Measurements from ENCODE around the gene ARID1B.

Gene ARID1B

DNA sequence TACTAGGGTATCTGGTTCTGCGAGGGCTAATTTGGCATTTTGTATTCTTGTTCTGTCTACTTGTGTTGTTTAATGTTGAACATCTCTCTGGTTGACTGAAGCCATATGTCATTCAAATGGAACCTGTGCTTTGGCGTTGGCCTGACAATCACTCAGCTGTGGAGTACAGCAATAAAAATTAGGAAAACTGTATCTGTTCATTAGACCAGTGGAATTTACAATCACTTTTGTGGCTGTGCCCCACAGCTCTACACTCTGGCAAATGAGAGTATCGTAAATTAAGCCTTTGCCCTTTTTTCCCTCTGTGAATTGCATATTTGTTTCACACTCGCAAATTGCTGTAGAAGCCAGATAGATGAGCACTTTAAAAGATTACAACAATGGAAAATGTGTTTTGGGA lies 102.0 kb downstream of the ARID1B start:
- H3K4me3 ChIP-seq (replicated peaks; ENCODE audit: low read depth, low read length), result no peak overlapping the region
- no peak for DNase-seq (ENCODE audit: extremely low read depth, low read depth)

DNA sequence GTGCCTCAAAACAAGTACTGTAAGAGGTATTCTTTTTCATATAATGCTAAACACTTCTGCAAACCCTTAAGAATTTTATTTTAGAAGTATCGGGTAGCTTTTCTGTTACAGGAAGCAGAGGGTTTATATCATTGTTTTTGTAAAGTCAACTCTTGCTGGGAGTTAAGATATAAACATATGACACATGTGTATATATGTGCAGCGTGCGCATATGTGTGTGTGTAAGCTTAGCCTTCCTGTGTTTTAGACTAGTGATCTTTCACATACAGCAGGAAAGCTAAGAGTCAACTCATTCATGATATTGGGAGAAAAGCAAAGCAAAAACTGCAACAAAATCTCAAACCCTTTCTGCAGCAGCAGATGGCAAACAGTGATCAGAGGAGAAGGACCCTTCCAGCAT lies 102.4 kb downstream of the ARID1B start:
- no peak overlapping the region for H3K4me3 ChIP-seq (replicated peaks; ENCODE audit: low read depth, low read length)
- TF ChIP-seq, protein P1, sequence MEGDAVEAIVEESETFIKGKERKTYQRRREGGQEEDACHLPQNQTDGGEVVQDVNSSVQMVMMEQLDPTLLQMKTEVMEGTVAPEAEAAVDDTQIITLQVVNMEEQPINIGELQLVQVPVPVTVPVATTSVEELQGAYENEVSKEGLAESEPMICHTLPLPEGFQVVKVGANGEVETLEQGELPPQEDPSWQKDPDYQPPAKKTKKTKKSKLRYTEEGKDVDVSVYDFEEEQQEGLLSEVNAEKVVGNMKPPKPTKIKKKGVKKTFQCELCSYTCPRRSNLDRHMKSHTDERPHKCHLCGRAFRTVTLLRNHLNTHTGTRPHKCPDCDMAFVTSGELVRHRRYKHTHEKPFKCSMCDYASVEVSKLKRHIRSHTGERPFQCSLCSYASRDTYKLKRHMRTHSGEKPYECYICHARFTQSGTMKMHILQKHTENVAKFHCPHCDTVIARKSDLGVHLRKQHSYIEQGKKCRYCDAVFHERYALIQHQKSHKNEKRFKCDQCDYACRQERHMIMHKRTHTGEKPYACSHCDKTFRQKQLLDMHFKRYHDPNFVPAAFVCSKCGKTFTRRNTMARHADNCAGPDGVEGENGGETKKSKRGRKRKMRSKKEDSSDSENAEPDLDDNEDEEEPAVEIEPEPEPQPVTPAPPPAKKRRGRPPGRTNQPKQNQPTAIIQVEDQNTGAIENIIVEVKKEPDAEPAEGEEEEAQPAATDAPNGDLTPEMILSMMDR (IDR thresholded peaks at IDR 0.05; ENCODE audit: low read depth, low read length, missing control alignments), result no peak
- DNase-seq (ENCODE audit: extremely low read depth, low read depth), result no peak

More for the DNA sequence above, 102.0 kb downstream of the ARID1B start:
- TF ChIP-seq, protein P1 (IDR thresholded peaks at IDR 0.05; ENCODE audit: low read depth, low read length, missing control alignments), result no peak

DNA sequence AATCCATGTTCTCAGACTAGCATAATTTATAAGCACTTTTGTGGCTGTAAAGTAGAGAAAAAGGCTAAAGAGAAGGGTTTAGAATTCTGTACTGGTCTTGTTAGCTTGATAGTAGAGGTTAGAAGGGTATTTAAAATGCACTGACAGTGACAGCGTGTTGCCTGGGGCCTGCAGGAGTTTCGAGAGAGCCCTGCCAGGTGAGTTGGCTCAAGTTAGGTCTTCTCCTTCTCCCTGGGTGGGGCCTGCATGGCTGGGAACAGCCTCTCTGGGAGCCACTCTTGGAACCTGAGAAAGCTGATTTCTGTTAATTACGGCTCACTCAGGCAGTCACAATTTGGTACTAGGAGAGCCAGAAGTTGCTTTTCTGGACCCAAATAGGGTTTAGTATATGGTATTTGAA lies 103.7 kb downstream of the ARID1B start:
- H3K4me3 ChIP-seq (replicated peaks; ENCODE audit: low read depth, low read length), result no peak overlapping the region
- TF ChIP-seq, protein P1 (IDR thresholded peaks at IDR 0.05; ENCODE audit: low read depth, low read length, missing control alignments), result no peak
- DNase-seq (ENCODE audit: extremely low read depth, low read depth), result no peak

DNA sequence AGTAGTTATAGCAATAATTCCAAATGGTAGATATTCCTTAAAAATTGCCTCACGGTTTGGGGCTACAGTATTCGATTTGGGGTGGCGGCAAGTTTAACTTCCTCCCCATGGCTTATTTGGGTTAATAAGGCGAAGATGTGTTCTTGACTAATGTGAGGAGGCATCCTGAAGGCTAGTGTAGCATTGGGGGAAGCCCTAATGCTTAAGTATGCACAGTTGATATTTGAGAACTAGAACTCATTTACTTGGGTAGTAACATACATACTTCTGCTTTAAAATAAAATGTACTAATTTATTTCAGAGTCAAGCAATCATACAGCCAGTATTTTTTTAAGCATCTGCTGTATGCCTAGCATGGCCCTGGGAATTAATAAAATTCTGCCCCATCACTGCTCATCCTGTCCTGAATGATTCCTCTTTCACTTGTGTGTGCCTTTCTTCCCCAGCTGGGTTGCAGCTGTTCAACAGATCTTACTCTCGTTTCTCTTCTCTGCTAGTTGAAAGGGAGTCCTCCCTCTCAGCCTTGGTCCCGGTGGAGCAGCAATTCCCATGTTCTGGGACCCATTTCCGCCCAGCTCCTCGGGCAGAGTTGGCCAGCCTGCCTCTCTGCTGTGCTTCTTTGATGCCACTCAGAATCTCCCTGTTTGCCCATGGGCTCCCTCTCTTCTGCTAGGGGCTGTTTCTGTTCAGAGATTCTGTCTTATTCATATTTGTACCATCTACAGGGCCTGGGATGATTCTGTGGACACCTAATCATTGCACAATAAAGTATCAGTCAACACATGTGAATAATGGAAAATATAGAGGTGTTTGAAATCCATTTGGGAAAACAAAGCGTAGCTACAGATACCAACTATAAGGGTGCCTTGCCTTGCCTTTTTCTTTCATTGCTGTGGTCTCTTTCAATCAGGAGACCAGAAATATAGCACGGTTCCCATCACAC lies 104.8 kb downstream of the ARID1B start:
- TF ChIP-seq, protein P1 (IDR thresholded peaks at IDR 0.05; ENCODE audit: low read depth, low read length, missing control alignments), result no peak
- DNase-seq (ENCODE audit: extremely low read depth, low read depth), result peak; percentile 22
- no peak overlapping the region for H3K4me3 ChIP-seq (replicated peaks; ENCODE audit: low read depth, low read length)

DNA sequence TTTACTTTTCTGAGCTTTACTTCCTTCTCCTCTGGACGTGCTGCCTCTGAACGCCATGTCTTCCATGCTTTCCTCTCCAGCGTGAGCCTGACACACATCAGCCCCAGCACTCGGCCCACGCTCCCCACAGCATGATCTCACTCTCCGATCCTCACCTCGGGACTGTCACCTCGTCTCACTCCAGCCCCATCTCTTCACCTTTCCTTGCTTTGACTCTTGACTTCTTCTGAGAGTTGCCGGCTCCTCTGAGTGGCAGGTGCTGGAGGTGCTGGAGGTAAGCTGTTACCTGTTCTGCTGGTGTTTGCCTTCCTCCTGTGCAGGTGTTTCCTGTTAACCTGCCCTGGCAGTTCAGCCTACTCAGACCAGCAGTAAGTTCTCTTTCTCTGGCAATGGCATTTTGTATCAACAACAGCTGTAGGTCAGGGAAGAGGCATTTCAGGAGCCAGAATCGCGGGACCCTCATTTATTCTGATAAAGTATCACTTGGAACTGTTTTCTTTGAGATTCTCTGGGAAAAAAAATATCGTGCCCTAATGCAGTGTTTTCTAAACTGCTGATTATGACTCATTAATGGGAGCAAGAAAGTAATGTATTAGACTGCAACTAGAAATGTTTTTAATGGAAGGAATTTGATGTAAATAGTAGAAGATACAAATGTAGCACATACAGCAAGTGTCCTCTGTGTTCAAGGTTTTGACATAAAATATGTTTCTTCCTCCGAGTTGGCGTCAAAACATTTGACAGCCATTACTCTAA lies 106.5 kb downstream of the ARID1B start:
- no peak overlapping the region for H3K4me3 ChIP-seq (replicated peaks; ENCODE audit: low read depth, low read length)

DNA sequence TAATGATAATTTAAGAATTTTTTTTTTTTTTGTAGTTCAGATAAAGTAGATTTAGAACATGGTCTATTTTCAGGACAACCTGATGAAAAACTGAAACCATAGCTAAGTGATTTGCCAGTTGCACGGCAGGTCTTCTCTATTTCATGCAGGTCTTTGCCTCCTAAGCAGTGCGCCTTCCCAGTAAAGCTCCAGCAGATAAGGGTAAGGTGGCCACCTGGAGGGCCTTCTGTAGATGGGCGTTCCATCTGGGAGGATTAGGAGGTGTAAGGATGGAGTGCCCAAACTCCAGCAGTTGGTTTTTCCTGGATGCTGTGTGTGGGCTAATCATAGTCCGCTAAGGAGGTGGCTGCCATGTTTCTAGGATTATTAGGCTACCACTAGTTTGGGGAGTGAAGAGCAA lies 107.1 kb downstream of the ARID1B start:
- no peak overlapping the region for H3K4me3 ChIP-seq (replicated peaks; ENCODE audit: low read depth, low read length)
- DNase-seq (ENCODE audit: extremely low read depth, low read depth), result no peak
- TF ChIP-seq, protein P1 (IDR thresholded peaks at IDR 0.05; ENCODE audit: low read depth, low read length, missing control alignments), result no peak

More for the DNA sequence above, 106.5 kb downstream of the ARID1B start:
- TF ChIP-seq, protein P1 (IDR thresholded peaks at IDR 0.05; ENCODE audit: low read depth, low read length, missing control alignments), result no peak
- DNase-seq (ENCODE audit: extremely low read depth, low read depth), result no peak
